HepG2 (cell line): Measurements from ENCODE around the gene KRTAP29-1. TPM values are rescaled to one million over a fixed set of nuclear protein-coding genes. Genes with fewer than 3 reads are reported as not detected.

Experiments
- ATAC-seq: fragments of 200-7000 bp; cut with Tn5 transposase; 3 replicates; pipeline ENCODE4 v1.9.1; 2020; ENCODE audit warnings: mild to moderate bottlenecking, moderate library complexity
- BruUV-seq: library from RNA; stranded (reverse); fragments of 400-500 nt; replicated peaks from 2 replicates; lab custom pipeline; 2021; lab: Mats Ljungman, UMichigan
- CTCF ChIA-PET: fragments of 300-600 bp; formaldehyde crosslinking; extraction: SDS; loops from one replicate; lab custom pipeline; 2021; ENCODE audit warnings: low total read pairs, inconsistent platforms, low intra/inter-chr PET ratio; lab: Yijun Ruan, JAX
- POLR2A ChIA-PET: fragments of 350-600 bp; sonication (Branson Sonifier 250); formaldehyde crosslinking; loops from one replicate; lab custom pipeline; 2020; ENCODE audit warnings: antibody characterized with exemption, inconsistent platforms; lab: Yijun Ruan, JAX
- DNase-seq: peaks from one replicate; pipeline ENCODE4 v3.0.0-alpha.2; 2015; ENCODE audit warnings: low spot score
- FAIRE-seq: peaks from 3 replicates; lab custom pipeline; 2011; peaks lifted over from hg19 to GRCh38; lab: Jason Lieb, UNC
- H2AFZ ChIP-seq: one replicate; pipeline ENCODE4 v1.6.1; 2011; ENCODE audit warnings: low read length, inconsistent platforms
- H3K27ac ChIP-seq: fragments of 300-600 bp; 3 replicates; pipeline ENCODE4 v1.8.0; 2011; ENCODE audit warnings: mixed run types, mild to moderate bottlenecking, mixed read lengths, low read length, inconsistent platforms; ENCODE audit not compliant: insufficient read depth; ENCODE audit errors: extremely low read length
- H3K27me3 ChIP-seq, 2 experiments: fragments of 200-600 bp in 1 of 2; 2 replicates in 1 of 2; 3 replicates in 1 of 2; pipeline versions ENCODE4 v1.6.0 to v1.8.0; 2011; ENCODE audit warnings: low read length in 2 of 2, mild to moderate bottlenecking in 2 of 2, moderate library complexity in 2 of 2, inconsistent platforms in 1 of 2; ENCODE audit not compliant: insufficient read depth in 2 of 2, control insufficient read depth in 1 of 2
- H3K36me3 ChIP-seq, 2 experiments: fragments of 200-600 bp in 1 of 2; replicated peaks in 1 of 2; 2 replicates in 1 of 2; 3 replicates in 1 of 2; pipeline versions ENCODE4 v1.5.1 to v1.8.0; 2011; ENCODE audit warnings: low read length in 2 of 2, inconsistent platforms in 1 of 2; ENCODE audit not compliant: insufficient read depth in 2 of 2, control insufficient read depth in 1 of 2
- H3K4me1 ChIP-seq: 2 replicates; pipeline ENCODE4 v1.5.1; 2012; ENCODE audit warnings: low read length, inconsistent platforms; ENCODE audit not compliant: insufficient read depth
- H3K4me2 ChIP-seq: 2 replicates; pipeline ENCODE4 v1.6.0; 2011; ENCODE audit warnings: low read depth, low read length, inconsistent platforms
- H3K4me3 ChIP-seq, 3 experiments: fragments of 200-600 bp in 1 of 3; sonication (generic), shearing (Covaris generic) in 1 of 3; replicated peaks in 1 of 3; 2 replicates each; pipeline ENCODE4 v1.5.1; 2011 to 2016; ENCODE audit warnings: low read length in 3 of 3, inconsistent platforms in 2 of 3, low read depth in 2 of 3, mild to moderate bottlenecking in 2 of 3, control low read depth in 1 of 3, mixed read lengths in 1 of 3; ENCODE audit not compliant: insufficient read depth in 1 of 3
- H3K79me2 ChIP-seq: one replicate; pipeline ENCODE4 v1.6.1; 2011; ENCODE audit warnings: low read length, inconsistent platforms; ENCODE audit not compliant: insufficient read depth
- H3K9ac ChIP-seq: 2 replicates; pipeline ENCODE4 v1.6.0; 2011; ENCODE audit warnings: mild to moderate bottlenecking, low read depth, low read length, inconsistent platforms; ENCODE audit not compliant: insufficient read depth
- H3K9me3 ChIP-seq: 2 replicates; pipeline ENCODE4 v1.5.1; 2012; ENCODE audit warnings: mild to moderate bottlenecking, low read length
- H4K20me1 ChIP-seq: 2 replicates; pipeline ENCODE4 v1.6.0; 2011; ENCODE audit warnings: inconsistent platforms, mild to moderate bottlenecking, low read length, moderate library complexity; ENCODE audit not compliant: insufficient read depth
- AKAP8 ChIP-seq: sonication (generic); formaldehyde crosslinking; IDR thresholded peaks from 2 replicates; pipeline ENCODE4 v1.5.1; 2020; ENCODE audit warnings: mild to moderate bottlenecking, missing genetic modification reagents
- ELF1 ChIP-seq: sonication (generic); formaldehyde crosslinking; IDR thresholded peaks from 2 replicates; pipeline ENCODE4 v1.4.0; 2020; ENCODE audit warnings: missing genetic modification reagents
- GATAD1 ChIP-seq: IDR thresholded peaks from 2 replicates; pipeline ENCODE4 v1.6.1; 2016; ENCODE audit warnings: missing genetic modification reagents, missing compliant biosample characterization
- KIAA2018 ChIP-seq: sonication (generic); formaldehyde crosslinking; IDR thresholded peaks from 2 replicates; pipeline ENCODE4 v1.5.0; 2020; ENCODE audit warnings: mild to moderate bottlenecking, missing genetic modification reagents, borderline replicate concordance
- NONO ChIP-seq, 2 experiments: fragments of 450-650 bp in 1 of 2; sonication (generic) in 1 of 2; formaldehyde crosslinking in 1 of 2; IDR thresholded peaks in 1 of 2; conservative IDR thresholded peaks in 1 of 2; 2 replicates each; pipeline versions ENCODE4 v1.6.1 to v1.8.0; 2017 to 2022; ENCODE audit warnings: mild to moderate bottlenecking in 1 of 2, missing genetic modification reagents in 1 of 2, moderate library complexity in 1 of 2
- SATB2 ChIP-seq: sonication (generic); formaldehyde crosslinking; IDR thresholded peaks from 2 replicates; pipeline ENCODE4 v1.5.0; 2020; ENCODE audit warnings: missing genetic modification reagents
- TAF15 ChIP-seq: fragments of 200-400 bp; formaldehyde crosslinking; IDR thresholded peaks from one replicate; pipeline ENCODE4 v1.6.1; 2018; ENCODE audit warnings: mild to moderate bottlenecking, low read depth, low read length; ENCODE audit not compliant: poor library complexity, severe bottlenecking
- TEAD3 ChIP-seq: optimal IDR thresholded peaks from 2 replicates; pipeline ENCODE3; 2016; ENCODE audit warnings: borderline replicate concordance
- ZBTB10 ChIP-seq: sonication (generic); formaldehyde crosslinking; IDR thresholded peaks from 2 replicates; pipeline ENCODE4 v1.4.0; 2020; ENCODE audit warnings: missing genetic modification reagents, borderline replicate concordance
- ZBTB38 ChIP-seq: sonication (generic); formaldehyde crosslinking; IDR thresholded peaks from 2 replicates; pipeline ENCODE4 v1.5.1; 2020; ENCODE audit warnings: mild to moderate bottlenecking, missing genetic modification reagents
- ZFP41 ChIP-seq: sonication (generic); formaldehyde crosslinking; IDR thresholded peaks from 2 replicates; pipeline ENCODE4 v1.4.0; 2020; ENCODE audit warnings: mild to moderate bottlenecking, missing genetic modification reagents, borderline replicate concordance
- ZNF484 ChIP-seq: sonication (generic); formaldehyde crosslinking; IDR thresholded peaks from 2 replicates; pipeline ENCODE4 v1.5.1; 2020; ENCODE audit warnings: mild to moderate bottlenecking, low read depth, missing genetic modification reagents, borderline replicate concordance
- ZNF558 ChIP-seq: sonication (generic); formaldehyde crosslinking; IDR thresholded peaks from 2 replicates; pipeline ENCODE4 v1.9.0; 2022; ENCODE audit warnings: mild to moderate bottlenecking, missing genetic modification reagents, borderline replicate concordance
- WGBS: methylation state at CpG from one replicate; pipeline ENCODE4 v1.1.6; 2017; ENCODE audit warnings: low lambda C conversion rate; 5-methylcytosine and 5-hydroxymethylcytosine counted together
- in situ Hi-C: cut with HindIII; loops from 2 replicates; pipeline ENCODE4 v1.10.0; 2017; ENCODE audit warnings: low pct_unique_long_range_greater_than_20kb; ENCODE audit not compliant: extremely low pct_ligation_motif_present
- intact Hi-C: fragments of 100-400 bp; cut with micrococcal nuclease; formaldehyde crosslinking; loops from one replicate; pipeline ENCODE4 v1.10.0; 2022; ENCODE audit not compliant: unreplicated experiment
- polyA plus RNA-seq, 8 experiments: library from polyadenylated mRNA; depleted of rRNA in 3 of 8; stranded (reverse) in 7 of 8; unstranded in 1 of 8; fragments of >200 nt; fragmentation: Illumina TruSeq in 4 of 8; extraction: Trizol in 4 of 8; gene quantifications; 2 replicates each; pipeline versions ENCODE4 v1.2.1 to v1.2.3, GENCODE V29; 2011 to 2016; ENCODE audit warnings: low read depth in 4 of 8, missing spikeins in 1 of 8, mixed read lengths in 1 of 8; ENCODE audit not compliant: insufficient read depth in 1 of 8
- total RNA-seq, 5 experiments: library from RNA; depleted of rRNA; stranded (reverse); fragments of >200 nt; fragmentation: Illumina TruSeq; extraction: Trizol; gene quantifications; 2 replicates each; pipeline ENCODE4 v1.2.3, GENCODE V29; 2016; ENCODE audit warnings: low read depth in 1 of 5

KRTAP29-1 gene
- total and polyA plus RNA-seq, 2 of the 13 experiments (the other 11 are each of a cell fraction or from before 2014, with no cell fraction given), result not detected

- no peak for TF ChIP-seq ELF1 (CRISPR knock-in tag)
- no peak for TF ChIP-seq ZNF484 (CRISPR knock-in tag)
- TF ChIP-seq TEAD3 (CRISPR knock-in tag), result no peak
- TF ChIP-seq ZFP41, result no peak
Observed at GRCh38 chr17:41296846-41297245, 5.8 kb downstream of the KRTAP29-1 start (continued).

GRCh38 chr17:41294016-41294415 is 8.6 kb downstream of the KRTAP29-1 start:
- Histone ChIP-seq H3K27ac (no peak overlapping the region), H2AFZ (no peak overlapping the region), H4K20me1 (no peaks in the 10 kb centered on the region), H3K9ac (no peak overlapping the region), H3K36me3 (no peaks in the 10 kb centered on the region), H3K79me2 (no peaks in the 10 kb centered on the region), H3K4me2 (no peak overlapping the region), H3K27me3 (peaks cover 0 to 2% of the 10 kb centered on the region in 2 experiments; a peak in 1 of 5 replicates), H3K4me3 (no peak overlapping the region), H3K4me1 (no peaks in the 10 kb centered on the region), H3K9me3 (no peaks in the 10 kb centered on the region)
- in situ Hi-C loops (no loop called here), intact Hi-C loops (no loop called here)
- DNase-seq (no peak), FAIRE-seq (no peak), ATAC-seq (no peak)
- BruUV-seq, result no TSS peak
- ChIA-PET CTCF (no interaction called here), POLR2A (no interaction called here)
- WGBS, result 0% methylated on average over 1 of the region's 1 CpG
- no peak for TF ChIP-seq TAF15
- TF ChIP-seq ZBTB10 (CRISPR knock-in tag), result no peak
- no peak for TF ChIP-seq ZNF558 (CRISPR knock-in tag)
- no peak for TF ChIP-seq ZBTB38 (CRISPR knock-in tag)
- no peak for TF ChIP-seq AKAP8 (CRISPR knock-in tag)
- TF ChIP-seq NONO (IDR thresholded peaks at IDR 0.05), result no peak
- no peak for TF ChIP-seq NONO (CRISPR knock-in tag; conservative IDR thresholded peaks at IDR 0.05)
- TF ChIP-seq GATAD1 (CRISPR knock-in tag), result no peak
- no peak for TF ChIP-seq KIAA2018 (CRISPR knock-in tag)
- no peak for TF ChIP-seq SATB2 (CRISPR knock-in tag)
